BLaER1 treated with 17β-estradiol and CSF1 and Interleukin-3, amounts not matched to agents 10 nM and 100 nM (cell line): ENCODE data around the gene CTNNA3.

Experiments used
- H3K27ac ChIP-seq, 11 experiments: shearing (Covaris generic); formaldehyde crosslinking; 2 replicates each; pipeline ENCODE4 v1.8.1; 2022
- H3K27me3 ChIP-seq, 11 experiments: shearing (Covaris generic); formaldehyde crosslinking; 2 replicates each; pipeline ENCODE4 v1.8.1; 2022
- H3K36me3 ChIP-seq, 11 experiments: shearing (Covaris generic); formaldehyde crosslinking; 2 replicates each; pipeline ENCODE4 v1.8.1; 2022
- H3K4me1 ChIP-seq, 10 experiments: shearing (Covaris generic); formaldehyde crosslinking; 2 replicates each; pipeline ENCODE4 v1.8.1; 2022
- H3K4me2 ChIP-seq, 11 experiments: shearing (Covaris generic); formaldehyde crosslinking; 2 replicates each; pipeline ENCODE4 v1.8.1; 2022
- H3K4me3 ChIP-seq, 10 experiments: shearing (Covaris generic); formaldehyde crosslinking; 2 replicates each; pipeline ENCODE4 v1.8.1; 2022
- H3K9ac ChIP-seq, 11 experiments: shearing (Covaris generic); formaldehyde crosslinking; 2 replicates each; pipeline ENCODE4 v1.8.1; 2022
- H3K9me3 ChIP-seq, 11 experiments: shearing (Covaris generic); formaldehyde crosslinking; replicated peaks in 1 of 11; 2 replicates each; pipeline ENCODE4 v1.8.1; 2022
- H4K20me1 ChIP-seq, 11 experiments: shearing (Covaris generic); formaldehyde crosslinking; 2 replicates each; pipeline ENCODE4 v1.8.1; 2022
- Cebpa-rat ChIP-seq, 11 experiments: shearing (Covaris generic); IDR thresholded peaks; 2 replicates each; pipeline ENCODE4 v1.8.1; 2022

Gene CTNNA3

GRCh38 chr10:67648613-67649229, 47.3 kb downstream of the CTNNA3 start:
- Histone ChIP-seq H3K27ac (no peak overlapping the region), H3K4me3 (no peak overlapping the region), H3K36me3 (no peaks in the 10 kb centered on the region), H3K9ac (no peak overlapping the region), H3K27me3 (no peaks in the 10 kb centered on the region), H3K4me1 (no peaks in the 10 kb centered on the region), H3K4me2 (no peak overlapping the region), H4K20me1 (no peaks in the 10 kb centered on the region), H3K9me3 (no peaks in the 10 kb centered on the region)
- TF ChIP-seq Cebpa-rat (IDR thresholded peaks at IDR 0.05), result no peak

GRCh38 chr10:67630904-67631303, 65.1 kb downstream of the CTNNA3 start:
- Histone ChIP-seq H3K27ac (no peak overlapping the region), H3K4me1 (no peaks in the 10 kb centered on the region), H3K27me3 (no peaks in the 10 kb centered on the region), H3K4me3 (no peak overlapping the region), H3K9me3 (peaks cover 0 to 13% (median 0%) of the 10 kb centered on the region in 11 experiments; a peak in 4 of 22 replicates), H3K4me2 (no peak overlapping the region), H3K36me3 (no peaks in the 10 kb centered on the region), H3K9ac (no peak overlapping the region), H4K20me1 (no peaks in the 10 kb centered on the region)
- no peak for TF ChIP-seq Cebpa-rat (IDR thresholded peaks at IDR 0.05)

GRCh38 chr10:67629461-67629971, 66.5 kb downstream of the CTNNA3 start:
- TF ChIP-seq Cebpa-rat (IDR thresholded peaks at IDR 0.05), result no peak
- Histone ChIP-seq H4K20me1 (no peaks in the 10 kb centered on the region), H3K4me2 (no peak overlapping the region), H3K27ac (no peak overlapping the region), H3K9me3 (no peaks in the 10 kb centered on the region; a peak in 2 of 22 replicates), H3K36me3 (no peaks in the 10 kb centered on the region), H3K4me1 (no peaks in the 10 kb centered on the region), H3K27me3 (no peaks in the 10 kb centered on the region), H3K9ac (no peak overlapping the region), H3K4me3 (no peak overlapping the region)

- Histone ChIP-seq H3K9me3 (no peaks in the 10 kb centered on the region; a peak in 1 of 22 replicates), H3K36me3 (no peaks in the 10 kb centered on the region), H3K27ac (no peak overlapping the region), H4K20me1 (no peaks in the 10 kb centered on the region), H3K4me1 (peaks cover 0 to 9% (median 7%) of the 10 kb centered on the region in 10 experiments; a peak in 12 of 20 replicates), H3K9ac (no peak overlapping the region), H3K4me2 (peak overlapping the region in 1 of 11 experiments; percentile 50; a peak in 2 of 22 replicates), H3K27me3 (no peaks in the 10 kb centered on the region), H3K4me3 (no peak overlapping the region)
- TF ChIP-seq Cebpa-rat (IDR thresholded peaks at IDR 0.05), result no peak
Measured at GRCh38 chr10:67622984-67623383, 73.0 kb downstream of the CTNNA3 start.

GRCh38 chr10:67622511-67622910, 73.5 kb downstream of the CTNNA3 start:
- Histone ChIP-seq H3K9ac (no peak overlapping the region), H3K9me3 (no peaks in the 10 kb centered on the region; a peak in 1 of 22 replicates), H4K20me1 (no peaks in the 10 kb centered on the region), H3K4me3 (no peak overlapping the region), H3K27ac (no peak overlapping the region), H3K36me3 (no peaks in the 10 kb centered on the region), H3K4me1 (peaks cover 0 to 9% (median 7%) of the 10 kb centered on the region in 10 experiments; a peak in 12 of 20 replicates), H3K4me2 (peak overlapping the region in 7 of 11 experiments; percentile 6 to 56 (median 39); a peak in 12 of 22 replicates), H3K27me3 (no peaks in the 10 kb centered on the region)
- TF ChIP-seq Cebpa-rat (IDR thresholded peaks at IDR 0.05), result no peak

- Histone ChIP-seq H3K9me3 (no peaks in the 10 kb centered on the region; a peak in 1 of 22 replicates), H3K4me3 (no peak overlapping the region), H3K4me1 (peaks cover 0 to 9% (median 7%) of the 10 kb centered on the region in 10 experiments; a peak in 12 of 20 replicates), H4K20me1 (no peaks in the 10 kb centered on the region), H3K4me2 (peak overlapping the region in 6 of 11 experiments; percentile 6 to 56 (median 30); a peak in 7 of 22 replicates), H3K36me3 (no peaks in the 10 kb centered on the region), H3K27ac (no peak overlapping the region), H3K9ac (no peak overlapping the region), H3K27me3 (no peaks in the 10 kb centered on the region)
- no peak for TF ChIP-seq Cebpa-rat (IDR thresholded peaks at IDR 0.05)
Measured at GRCh38 chr10:67621834-67622233, 74.2 kb downstream of the CTNNA3 start.

- Histone ChIP-seq H3K27me3 (no peaks in the 10 kb centered on the region), H4K20me1 (no peaks in the 10 kb centered on the region), H3K4me3 (no peak overlapping the region), H3K27ac (no peak overlapping the region), H3K4me1 (peaks cover under 1 to 11% (median 8%) of the 10 kb centered on the region in 10 experiments; a peak in 15 of 20 replicates), H3K4me2 (no peak overlapping the region), H3K9me3 (peaks cover 0 to 14% (median 12%) of the 10 kb centered on the region in 11 experiments; a peak in 16 of 22 replicates), H3K9ac (no peak overlapping the region), H3K36me3 (no peaks in the 10 kb centered on the region)
- no peak for TF ChIP-seq Cebpa-rat (IDR thresholded peaks at IDR 0.05)
Measured at GRCh38 chr10:67618116-67618515, 77.9 kb downstream of the CTNNA3 start.

- H3K27me3 ChIP-seq, result no peaks in the 10 kb centered on the region; a peak in 1 of 22 replicates
- no peak overlapping the region for H3K4me3 ChIP-seq
- H3K4me2 ChIP-seq, result peak overlapping the region in 6 of 11 experiments; percentile 4 to 30 (median 18); a peak in 4 of 22 replicates
Measured at GRCh38 chr10:67612577-67613537, 83.1 kb downstream of the CTNNA3 start.

GRCh38 chr10:67612176-67612575, 83.8 kb downstream of the CTNNA3 start:
- no peaks in the 10 kb centered on the region for H3K36me3 ChIP-seq
- no peak for TF ChIP-seq Cebpa-rat (IDR thresholded peaks at IDR 0.05)
- H3K9me3 ChIP-seq, result peaks cover 0 to 14% (median 12%) of the 10 kb centered on the region in 11 experiments; a peak in 16 of 22 replicates
- no peak overlapping the region for H3K9ac ChIP-seq
- H3K4me3 ChIP-seq, result no peak overlapping the region
- no peaks in the 10 kb centered on the region; a peak in 1 of 22 replicates for H3K27me3 ChIP-seq
- no peak overlapping the region for H3K4me2 ChIP-seq
- peaks cover 0 to 15% (median 6%) of the 10 kb centered on the region in 10 experiments; a peak in 10 of 20 replicates for H3K4me1 ChIP-seq
- no peak overlapping the region for H3K27ac ChIP-seq
- no peaks in the 10 kb centered on the region for H4K20me1 ChIP-seq

More at GRCh38 chr10:67612577-67613537, 83.1 kb downstream of the CTNNA3 start:
- no peak overlapping the region for H3K9ac ChIP-seq
- TF ChIP-seq Cebpa-rat (IDR thresholded peaks at IDR 0.05), result no peak
- H3K36me3 ChIP-seq, result no peaks in the 10 kb centered on the region
- H4K20me1 ChIP-seq, result no peaks in the 10 kb centered on the region
- H3K9me3 ChIP-seq, result peaks cover 0 to 14% (median 12%) of the 10 kb centered on the region in 11 experiments; a peak in 16 of 22 replicates
- no peak overlapping the region for H3K27ac ChIP-seq
- peaks cover 0 to 8% (median 5%) of the 10 kb centered on the region in 10 experiments; a peak in 6 of 20 replicates for H3K4me1 ChIP-seq
